Activated gamma-delta T cell treated with Interleukin-2 at 50 U/mL for 16 hours (primary cell): ENCODE data around the gene SYCP2L.

ENCODE experiments used
- DNase-seq: peaks from one replicate; pipeline ENCODE4 v3.0.0-alpha.2; 2020

SYCP2L gene

GRCh38 chr6:11011787-11012234 is 125.0 kb downstream of the SYCP2L start:
- no peak for DNase-seq

- DNase-seq: no peak
These were observed 125.5 kb downstream of the SYCP2L start for GRCh38 chr6:11012295-11012754.

- DNase-seq: no peak
These were observed 126.3 kb downstream of the SYCP2L start for GRCh38 chr6:11012976-11013720.

GRCh38 chr6:11013721-11014070 is 126.8 kb downstream of the SYCP2L start:
- no peak for DNase-seq

- no peak for DNase-seq
These were observed 128.2 kb downstream of the SYCP2L start for GRCh38 chr6:11015102-11015501.

- DNase-seq: no peak
These were observed 129.6 kb downstream of the SYCP2L start for GRCh38 chr6:11016452-11016851.

GRCh38 chr6:11017090-11017489 is 130.2 kb downstream of the SYCP2L start:
- no peak for DNase-seq

- DNase-seq: no peak
These were observed 131.4 kb downstream of the SYCP2L start for GRCh38 chr6:11018225-11018624.

- no peak for DNase-seq
These were observed 134.2 kb downstream of the SYCP2L start for GRCh38 chr6:11021003-11021402.

- no peak for DNase-seq
These were observed 134.9 kb downstream of the SYCP2L start for GRCh38 chr6:11021714-11022113.

GRCh38 chr6:11023032-11023431 is 136.2 kb downstream of the SYCP2L start:
- DNase-seq: no peak
